Progenitor cell of endocrine pancreas (in vitro differentiated cells): ENCODE measurements around the gene ZNF420. TPM values are rescaled to one million over a fixed set of nuclear protein-coding genes. Genes with fewer than 3 reads are reported as not detected.
"Not testable (repeated sequence)": the region's sequence is repeated elsewhere in the genome, so short reads cannot be mapped to it uniquely, and the experiment has no call there.

Experiments used
- DNase-seq: peaks from one replicate; pipeline ENCODE4 v3.0.0; 2021; ENCODE audit warnings: low spot score; ENCODE audit not compliant: unreplicated experiment
- H3K27ac Mint-ChIP-seq: 2 replicates; pipeline ENCODE4 v1.8.0; 2021; ENCODE audit warnings: mild to moderate bottlenecking, moderate library complexity, mixed read lengths
- H3K27me3 Mint-ChIP-seq: 2 replicates; pipeline ENCODE4 v1.8.0; 2021; ENCODE audit warnings: mixed read lengths
- H3K36me3 Mint-ChIP-seq: 2 replicates; pipeline ENCODE4 v1.8.0; 2022; ENCODE audit warnings: mixed read lengths; ENCODE audit not compliant: insufficient read depth
- H3K4me1 Mint-ChIP-seq: 2 replicates; pipeline ENCODE4 v1.8.0; 2021; ENCODE audit warnings: low read depth, mixed read lengths
- H3K4me3 Mint-ChIP-seq: 2 replicates; pipeline ENCODE4 v1.8.0; 2021; ENCODE audit warnings: low read depth, mild to moderate bottlenecking, moderate library complexity, mixed read lengths
- H3K9me3 Mint-ChIP-seq: 2 replicates; pipeline ENCODE4 v1.8.0; 2021; ENCODE audit warnings: low read depth, mixed read lengths
- total RNA-seq: library from RNA; stranded (reverse); gene quantifications from 2 replicates; pipeline ENCODE4 v1.2.1, GENCODE V29; 2021
- TF ChIP-seq, protein P1 (sequence below): fragments of 200-600 bp; sonication (generic); IDR thresholded peaks from one replicate; pipeline ENCODE4 v1.5.0; 2021; ENCODE audit warnings: antibody characterized with exemption, mild to moderate bottlenecking; ENCODE audit not compliant: unreplicated experiment

Gene ZNF420
- total RNA-seq, 1 donor from 2014 or later, result 19.3 TPM

DNA sequence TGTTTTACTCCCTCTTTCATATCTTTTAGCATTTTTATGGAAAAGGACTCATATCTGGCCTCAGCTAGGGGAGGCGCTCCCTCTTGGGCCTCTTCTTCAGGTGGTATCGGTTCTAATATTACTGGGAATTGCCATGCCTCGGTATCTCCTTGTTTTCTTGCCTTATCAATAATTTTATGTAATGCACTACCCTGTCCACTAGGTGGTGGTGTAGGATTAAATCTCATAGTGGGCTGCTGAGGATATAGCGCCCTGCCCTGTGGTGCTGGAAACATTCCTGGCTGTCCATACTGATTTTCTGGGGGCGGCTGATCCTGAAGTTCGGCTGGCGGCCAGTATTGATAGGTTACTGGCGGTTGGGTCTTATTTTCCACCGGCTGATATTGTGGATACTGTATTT, 35.8 kb downstream of the ZNF420 start:
- peaks cover 83% of the 10 kb centered on the region for H3K36me3 Mint-ChIP-seq
- TF ChIP-seq, protein P1, sequence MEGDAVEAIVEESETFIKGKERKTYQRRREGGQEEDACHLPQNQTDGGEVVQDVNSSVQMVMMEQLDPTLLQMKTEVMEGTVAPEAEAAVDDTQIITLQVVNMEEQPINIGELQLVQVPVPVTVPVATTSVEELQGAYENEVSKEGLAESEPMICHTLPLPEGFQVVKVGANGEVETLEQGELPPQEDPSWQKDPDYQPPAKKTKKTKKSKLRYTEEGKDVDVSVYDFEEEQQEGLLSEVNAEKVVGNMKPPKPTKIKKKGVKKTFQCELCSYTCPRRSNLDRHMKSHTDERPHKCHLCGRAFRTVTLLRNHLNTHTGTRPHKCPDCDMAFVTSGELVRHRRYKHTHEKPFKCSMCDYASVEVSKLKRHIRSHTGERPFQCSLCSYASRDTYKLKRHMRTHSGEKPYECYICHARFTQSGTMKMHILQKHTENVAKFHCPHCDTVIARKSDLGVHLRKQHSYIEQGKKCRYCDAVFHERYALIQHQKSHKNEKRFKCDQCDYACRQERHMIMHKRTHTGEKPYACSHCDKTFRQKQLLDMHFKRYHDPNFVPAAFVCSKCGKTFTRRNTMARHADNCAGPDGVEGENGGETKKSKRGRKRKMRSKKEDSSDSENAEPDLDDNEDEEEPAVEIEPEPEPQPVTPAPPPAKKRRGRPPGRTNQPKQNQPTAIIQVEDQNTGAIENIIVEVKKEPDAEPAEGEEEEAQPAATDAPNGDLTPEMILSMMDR, result no peak
- H3K27me3 Mint-ChIP-seq, result no peaks in the 10 kb centered on the region
- peaks cover 64% of the 10 kb centered on the region for H3K9me3 Mint-ChIP-seq
- no peak overlapping the region for H3K27ac Mint-ChIP-seq
- H3K4me1 Mint-ChIP-seq, result no peaks in the 10 kb centered on the region
- H3K4me3 Mint-ChIP-seq, result no peak overlapping the region
- no peak for DNase-seq

DNA sequence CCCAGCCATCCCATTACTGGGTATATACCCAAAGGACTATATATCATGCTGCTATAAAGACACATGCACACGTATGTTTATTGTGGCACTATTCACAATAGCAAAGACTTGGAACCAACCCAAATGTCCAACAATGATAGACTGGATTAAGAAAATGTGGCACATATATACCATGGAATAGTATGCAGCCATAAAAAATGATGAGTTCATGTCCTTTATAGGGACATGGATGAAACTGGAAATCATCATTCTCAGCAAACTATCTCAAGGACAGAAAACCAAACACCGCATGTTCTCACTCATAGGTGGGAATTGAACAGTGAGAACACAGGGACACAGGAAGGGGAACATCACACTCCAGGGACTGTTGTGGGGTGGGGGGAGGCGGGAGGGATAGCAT, 43.9 kb downstream of the ZNF420 start:
- peaks cover 47% of the 10 kb centered on the region for H3K9me3 Mint-ChIP-seq
- not testable (repeated sequence) for H3K27me3 Mint-ChIP-seq, H3K4me3 Mint-ChIP-seq, H3K27ac Mint-ChIP-seq, H3K4me1 Mint-ChIP-seq, DNase-seq
- H3K36me3 Mint-ChIP-seq, result peaks cover 51% of the 10 kb centered on the region

DNA sequence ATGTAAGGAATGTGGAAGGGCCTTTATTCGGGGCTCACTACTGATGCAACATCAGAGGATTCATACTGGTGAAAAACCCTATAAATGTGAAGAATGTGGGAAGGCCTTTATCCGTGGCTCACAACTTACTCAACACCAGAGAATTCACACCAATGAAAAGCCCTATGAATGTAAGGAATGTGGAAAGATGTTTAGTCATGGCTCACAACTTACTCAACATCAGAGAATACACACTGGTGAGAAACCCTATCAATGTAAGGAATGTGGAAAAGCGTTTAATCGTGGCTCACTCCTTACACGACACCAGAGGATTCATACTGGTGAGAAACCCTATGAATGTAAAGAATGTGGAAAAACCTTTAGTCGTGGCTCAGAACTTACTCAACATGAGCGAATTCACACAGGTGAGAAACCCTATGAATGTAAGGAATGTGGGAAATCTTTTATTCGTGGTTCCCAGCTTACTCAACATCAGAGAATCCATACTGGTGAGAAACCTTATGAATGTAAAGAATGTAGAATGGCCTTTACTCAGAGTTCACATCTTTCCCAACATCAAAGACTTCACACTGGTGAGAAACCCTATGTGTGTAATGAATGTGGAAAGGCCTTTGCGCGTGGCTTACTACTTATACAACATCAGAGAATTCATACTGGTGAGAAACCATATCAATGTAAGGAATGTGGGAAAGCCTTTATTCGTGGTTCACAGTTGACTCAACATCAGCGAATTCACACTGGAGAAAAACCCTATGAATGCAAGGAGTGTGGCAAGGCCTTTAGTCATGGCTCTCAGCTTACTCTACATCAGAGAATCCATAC, 50.0 kb downstream of the ZNF420 start:
- Mint-ChIP-seq H3K9me3 (peaks cover 70% of the 10 kb centered on the region), H3K27ac (no peak overlapping the region), H3K4me1 (no peaks in the 10 kb centered on the region), H3K27me3 (no peaks in the 10 kb centered on the region), H3K4me3 (no peak overlapping the region), H3K36me3 (peaks cover 85% of the 10 kb centered on the region)
- DNase-seq, result no peak
- TF ChIP-seq, protein P1, result no peak

DNA sequence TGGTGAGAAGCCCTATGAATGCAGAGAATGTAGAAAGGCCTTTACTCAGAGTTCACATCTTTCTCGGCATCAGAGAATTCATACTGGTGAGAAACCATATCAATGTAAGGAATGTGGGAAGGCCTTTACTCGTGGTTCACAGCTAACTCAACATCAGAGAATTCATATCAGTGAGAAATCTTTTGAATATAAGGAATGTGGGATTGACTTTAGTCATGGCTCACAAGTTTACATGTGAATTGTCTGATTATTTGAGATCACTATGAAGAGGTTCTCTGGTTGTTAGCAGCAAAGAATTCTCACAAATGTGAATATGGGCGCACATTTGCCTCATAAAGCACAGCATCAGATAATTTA, 50.6 kb downstream of the ZNF420 start:
- Mint-ChIP-seq H3K27me3 (no peaks in the 10 kb centered on the region), H3K27ac (no peak overlapping the region), H3K4me3 (no peak overlapping the region), H3K4me1 (no peaks in the 10 kb centered on the region), H3K9me3 (peaks cover 75% of the 10 kb centered on the region), H3K36me3 (peaks cover 86% of the 10 kb centered on the region)
- DNase-seq, result no peak
- TF ChIP-seq, protein P1, result no peak

DNA sequence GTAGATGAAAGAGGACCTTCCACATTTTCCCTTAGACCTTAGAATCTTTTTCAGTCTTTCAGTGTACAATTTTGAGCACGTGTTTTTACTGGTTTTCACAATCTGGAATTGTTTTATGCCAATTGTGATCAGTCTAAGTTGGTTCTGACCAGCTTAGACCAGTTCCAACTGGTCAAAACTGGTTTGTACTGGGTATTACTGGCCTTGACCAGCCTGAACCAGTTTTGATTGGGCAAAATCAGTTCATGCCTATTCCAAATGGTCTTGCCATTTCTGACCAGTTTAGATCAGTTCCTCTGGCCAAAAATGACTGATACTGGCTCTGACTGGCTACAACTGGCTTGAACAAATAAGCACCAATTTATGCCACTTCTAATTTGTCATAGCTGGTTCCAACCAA, 57.9 kb downstream of the ZNF420 start:
- no peaks in the 10 kb centered on the region for H3K27me3 Mint-ChIP-seq
- no peaks in the 10 kb centered on the region for H3K4me1 Mint-ChIP-seq
- no peak overlapping the region for H3K27ac Mint-ChIP-seq
- H3K9me3 Mint-ChIP-seq, result peaks cover 59% of the 10 kb centered on the region
- no peak overlapping the region for H3K4me3 Mint-ChIP-seq
- peaks cover 23% of the 10 kb centered on the region for H3K36me3 Mint-ChIP-seq
- no peak for DNase-seq
- TF ChIP-seq, protein P1, result no peak

DNA sequence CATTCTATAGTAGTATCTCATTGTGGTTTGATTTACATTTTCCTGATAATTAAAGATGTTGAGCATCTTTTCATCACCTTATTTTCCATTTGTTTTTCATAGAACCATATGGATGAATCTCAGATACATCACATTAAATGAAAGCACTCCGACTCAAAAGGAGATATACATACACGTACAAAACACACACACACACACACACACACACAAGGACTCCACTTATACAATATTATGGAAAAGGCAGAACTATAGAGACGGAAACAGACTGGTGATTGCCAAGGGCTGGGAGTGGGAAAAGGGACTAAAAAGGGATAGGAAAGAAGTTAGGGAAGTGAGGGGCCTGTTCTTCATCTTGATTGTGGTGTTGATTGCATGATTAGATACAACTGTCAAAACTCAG, 70.0 kb downstream of the ZNF420 start:
- peaks cover 64% of the 10 kb centered on the region for H3K36me3 Mint-ChIP-seq
- TF ChIP-seq, protein P1, result no peak
- no peaks in the 10 kb centered on the region for H3K27me3 Mint-ChIP-seq
- H3K9me3 Mint-ChIP-seq, result peaks cover 60% of the 10 kb centered on the region
- no peak overlapping the region for H3K4me3 Mint-ChIP-seq
- H3K27ac Mint-ChIP-seq, result no peak overlapping the region
- DNase-seq, result no peak
- no peaks in the 10 kb centered on the region for H3K4me1 Mint-ChIP-seq
